GM10248 (cell line): Measurements from ENCODE around the gene DNAAF5.

ENCODE experiments used
- CTCF ChIA-PET: fragments of 300-600 bp; sonication (Branson Sonifier 250); formaldehyde crosslinking; extraction: SDS; loops from one replicate; lab custom pipeline; 2021; ENCODE audit warnings: antibody characterized with exemption; lab: Yijun Ruan, JAX
- POLR2A ChIA-PET: fragments of 350-650 bp; sonication (Branson Sonifier 250); formaldehyde crosslinking; extraction: SDS; loops from one replicate; lab custom pipeline; 2020; ENCODE audit warnings: antibody characterized with exemption; lab: Yijun Ruan, JAX
- DNase-seq: peaks from one replicate; pipeline ENCODE4 v3.0.0; 2012; ENCODE audit errors: extremely low spot score
- CTCF ChIP-seq: IDR thresholded peaks from 2 replicates; pipeline ENCODE4 v1.5.1; 2012; ENCODE audit warnings: mild to moderate bottlenecking, low read depth; ENCODE audit errors: extremely low read depth, missing control alignments, control extremely low read depth

Gene DNAAF5

DNA sequence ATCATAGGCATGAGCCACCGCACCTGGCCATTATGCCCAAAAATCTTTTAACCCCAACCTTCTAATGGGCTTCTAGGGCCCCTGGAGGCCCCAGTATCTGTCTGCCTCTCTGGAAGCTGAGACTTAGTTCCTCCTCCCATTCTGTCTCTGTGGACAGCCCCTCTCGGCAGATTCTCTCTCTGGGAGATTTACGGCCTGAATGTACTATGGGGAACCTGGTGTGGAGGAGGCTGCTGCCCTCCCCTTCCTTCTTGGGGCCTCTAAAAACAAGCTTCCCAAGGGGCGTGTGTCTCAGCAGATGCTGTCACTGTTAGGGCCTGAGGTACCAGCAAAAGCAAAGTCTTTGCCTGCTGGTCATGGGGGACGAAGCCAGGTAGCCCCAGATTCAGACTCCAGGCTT is 36.4 kb downstream of the DNAAF5 start:
- TF ChIP-seq CTCF = no peak
- ChIA-PET CTCF (interaction anchor here (1.4 to 1.8 kb wide), 2 partner anchors 110 to 441 kb away, joined by 3 to 4 read pairs; no protein-coding TSS in a partner anchor), POLR2A (no interaction called here)
- no peak for DNase-seq

- DNase-seq = no peak
- CTCF ChIA-PET = interaction anchor here (1.5 kb wide), 1 partner anchor 10 kb away, joined by 4 read pairs; no protein-coding TSS in a partner anchor
- TF ChIP-seq CTCF = no peak
- POLR2A ChIA-PET = no interaction called here
These were observed 37.3 kb downstream of the DNAAF5 start for GRCh38 chr7:763762-764161.

- ChIA-PET POLR2A (no interaction called here), CTCF (interaction anchor here (1.5 to 2.3 kb wide), 2 partner anchors 8 to 444 kb away, joined by 4 to 5 read pairs; no protein-coding TSS in a partner anchor)
- DNase-seq = no peak
- TF ChIP-seq CTCF = no peak
These were observed 38.9 kb downstream of the DNAAF5 start for GRCh38 chr7:765383-765782.

DNA sequence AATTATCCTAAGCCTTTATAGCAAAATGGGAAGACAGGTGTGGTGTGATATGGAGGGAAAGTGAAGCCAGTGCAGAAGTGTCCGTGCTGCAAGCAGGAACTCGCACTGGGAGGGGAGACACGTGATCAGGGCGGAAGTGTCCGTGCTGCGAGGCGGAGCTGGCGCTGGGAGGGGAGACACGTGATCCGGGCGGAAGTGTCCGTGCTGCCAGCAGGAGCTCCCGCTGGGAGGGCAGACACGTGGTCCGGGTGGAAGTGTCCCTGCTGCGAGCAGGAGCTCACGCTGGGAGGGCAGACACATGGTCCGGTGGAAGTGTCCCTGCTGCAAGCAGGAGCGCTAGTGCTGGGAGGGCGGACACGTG is 41.1 kb downstream of the DNAAF5 start:
- DNase-seq = no peak
- CTCF ChIA-PET = interaction anchor here (1.0 to 1.5 kb wide), 3 partner anchors 9 to 446 kb away, joined by 3 to 4 read pairs (median 4); no protein-coding TSS in a partner anchor
- POLR2A ChIA-PET = interaction anchor here (0.6 kb wide), 1 partner anchor 103 kb away, joined by 3 read pairs; no protein-coding TSS in a partner anchor
- TF ChIP-seq CTCF = no peak

- ChIA-PET POLR2A (no interaction called here), CTCF (interaction anchor here (1.0 to 1.5 kb wide), 3 partner anchors 9 to 446 kb away, joined by 3 to 4 read pairs (median 4); no protein-coding TSS in a partner anchor)
- no peak for TF ChIP-seq CTCF
- DNase-seq = no peak
These were observed 41.6 kb downstream of the DNAAF5 start for GRCh38 chr7:767941-768731.

DNA sequence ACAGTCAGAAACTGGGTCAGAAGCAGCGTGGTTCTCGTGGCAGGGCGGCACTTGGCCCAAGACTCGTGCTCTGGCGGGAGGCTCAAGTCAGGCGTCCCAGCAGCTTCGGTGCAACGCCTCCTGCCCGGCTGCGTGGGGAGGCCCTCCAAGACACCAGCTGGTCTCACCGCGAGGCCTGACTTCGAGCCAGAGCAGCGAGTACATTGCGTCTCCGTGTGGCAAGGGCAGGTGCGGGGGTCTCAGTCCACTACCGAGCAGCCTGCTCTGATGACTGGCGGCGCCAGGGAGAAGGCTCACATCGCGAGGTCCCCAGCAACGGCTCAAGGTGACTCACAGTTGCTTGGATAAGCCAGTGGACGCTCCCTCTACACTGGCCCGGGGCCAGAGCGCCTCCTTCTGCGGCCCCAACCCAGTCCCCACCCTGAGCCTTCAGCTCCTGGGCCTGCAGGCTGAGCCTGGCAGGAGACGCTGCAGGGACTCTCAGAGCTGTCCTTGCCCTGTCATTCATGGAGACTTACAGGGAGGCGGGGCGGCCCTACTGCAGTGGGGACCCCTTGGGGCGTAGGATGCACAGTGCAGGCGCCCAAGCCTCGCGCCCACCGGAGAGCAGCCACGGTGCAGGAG is 42.5 kb downstream of the DNAAF5 start:
- TF ChIP-seq CTCF = no peak
- no peak for DNase-seq
- CTCF ChIA-PET = interaction anchor here (1.3 to 1.5 kb wide), 2 partner anchors 17 to 448 kb away, joined by 3 to 4 read pairs; no protein-coding TSS in a partner anchor
- POLR2A ChIA-PET = no interaction called here
